CD4-positive, alpha-beta T cell treated with Interferon alpha-2 for 1 hour (primary cell): ENCODE results near the gene TSPAN2.
A peak's percentile ranks its signal among the peaks of the same experiment; 100 is the strongest.

Experiments
- DNase-seq, 2 donors: peaks; one replicate each; pipeline ENCODE4 v3.0.0-alpha.2; 2020 to 2022

TSPAN2 gene

GRCh38 chr1:115073298-115074087 is 15.8 kb downstream of the TSPAN2 start:
- no peak for DNase-seq

DNA sequence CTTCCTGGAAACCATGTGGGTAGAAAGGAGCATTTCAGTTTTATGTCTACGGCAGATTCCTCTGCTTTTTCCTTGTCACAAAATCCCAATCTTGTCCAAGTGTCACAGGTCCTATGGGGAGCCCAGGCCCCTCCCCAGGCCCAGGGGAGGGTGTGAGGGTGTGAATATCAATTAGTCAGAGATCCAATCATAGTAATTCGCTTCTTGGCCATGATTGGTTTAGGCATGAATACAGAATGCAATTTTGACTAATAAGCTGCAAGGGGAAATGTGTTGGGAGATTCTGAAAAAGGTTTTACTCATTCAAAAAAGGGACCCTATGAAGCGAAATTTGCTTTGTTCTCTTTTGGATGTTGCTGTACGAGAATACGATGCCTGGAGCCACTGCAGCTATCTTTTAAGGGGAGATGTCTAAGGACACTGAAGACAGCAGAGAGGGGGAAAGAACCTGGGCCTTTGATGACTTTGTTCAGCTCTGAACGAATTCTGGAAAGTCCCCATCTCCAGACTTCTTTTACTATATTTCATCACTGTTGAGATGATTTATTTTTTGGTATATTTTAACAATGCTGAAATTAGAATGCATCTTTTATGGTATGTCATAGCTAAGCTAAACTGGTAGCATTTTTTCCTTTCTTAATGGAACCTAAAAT is 18.2 kb downstream of the TSPAN2 start:
- DNase-seq: no peak

GRCh38 chr1:115069659-115070308 is 19.5 kb downstream of the TSPAN2 start:
- DNase-seq: no peak

DNA sequence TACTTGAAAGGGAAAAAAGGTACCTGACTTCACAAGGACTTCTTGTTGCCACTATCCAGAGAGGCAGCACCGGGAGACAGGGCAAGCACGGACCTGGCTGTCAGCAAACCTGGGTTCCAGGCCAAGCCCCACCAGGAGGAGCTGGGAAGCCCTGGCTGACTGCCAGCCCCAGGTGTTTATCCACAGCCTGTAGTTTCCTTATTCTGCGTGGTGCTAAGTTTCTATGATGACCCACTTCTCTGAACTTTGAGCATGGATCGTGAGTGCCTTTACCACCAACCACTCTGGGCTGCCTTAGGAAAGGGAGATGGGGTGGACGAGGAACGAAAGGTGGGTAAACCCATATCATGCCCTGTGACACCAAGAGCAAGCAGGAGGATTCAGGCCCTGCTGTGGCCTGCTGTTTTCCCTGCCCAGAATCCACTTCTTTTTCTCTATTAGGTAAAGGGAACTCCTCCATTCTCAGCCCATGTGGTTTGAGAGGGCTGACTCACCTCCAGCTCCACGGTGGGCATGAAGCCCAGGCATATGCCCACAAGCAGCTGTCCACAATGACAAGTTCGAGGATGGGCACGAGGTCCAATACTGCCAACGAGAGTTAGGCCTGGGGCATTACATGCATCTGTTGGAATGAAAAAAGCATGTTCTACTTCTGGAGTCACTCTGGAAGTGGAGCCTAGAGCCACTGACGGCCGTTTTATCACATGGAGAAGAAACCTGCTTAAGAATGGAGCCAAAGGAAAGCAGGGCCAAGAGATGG is 20.3 kb downstream of the TSPAN2 start:
- DNase-seq: no peak

- no peak for DNase-seq
These were observed 22.0 kb downstream of the TSPAN2 start for GRCh38 chr1:115067161-115067859.

- no peak for DNase-seq
These were observed 24.3 kb downstream of the TSPAN2 start for GRCh38 chr1:115065021-115065420.

DNA sequence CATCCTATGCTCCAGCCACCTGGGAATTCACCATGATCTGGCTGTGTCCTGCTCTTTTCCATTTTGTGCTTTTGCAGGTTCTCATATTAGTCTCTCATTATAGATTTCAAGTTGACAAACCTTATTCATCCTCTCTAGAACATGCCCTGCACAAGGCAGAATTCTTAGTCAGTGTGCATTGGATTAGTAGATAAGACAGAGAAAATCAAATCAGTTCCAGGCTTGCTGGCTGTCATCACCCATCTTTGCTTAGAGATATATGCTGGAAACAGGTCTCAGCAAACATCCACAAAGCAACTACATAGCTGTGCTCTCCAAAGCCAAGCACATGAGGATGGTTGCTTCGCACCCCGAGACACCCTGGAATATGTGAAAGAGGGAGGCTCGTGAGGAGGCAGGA is 24.8 kb downstream of the TSPAN2 start:
- DNase-seq: no peak

GRCh38 chr1:115063228-115063901 is 25.9 kb downstream of the TSPAN2 start:
- DNase-seq: peak; percentile 5 to 75

DNA sequence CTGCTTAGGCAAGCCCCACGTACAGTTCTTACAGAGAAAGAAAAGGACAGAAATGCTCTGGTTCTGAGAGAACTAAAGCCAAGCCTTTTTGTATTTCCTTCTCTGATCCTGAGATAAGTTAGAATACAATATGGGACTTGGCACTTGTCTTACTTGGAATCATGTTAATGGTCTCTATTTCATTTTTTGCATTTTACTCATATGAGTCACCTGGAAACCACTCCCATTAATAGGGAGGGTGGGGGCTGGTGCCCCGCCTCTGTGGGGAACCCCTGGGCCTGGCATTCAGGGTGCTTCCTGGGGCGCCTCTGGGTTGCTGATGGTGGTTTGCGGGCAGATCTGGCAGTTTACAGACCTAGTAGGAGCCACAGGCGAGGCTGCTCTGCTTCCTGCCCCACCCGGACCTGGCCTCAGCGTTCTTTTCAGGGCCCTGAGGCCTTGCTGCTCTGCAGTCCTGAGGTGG is 26.7 kb downstream of the TSPAN2 start:
- DNase-seq: peak; percentile 92 to 95

DNA sequence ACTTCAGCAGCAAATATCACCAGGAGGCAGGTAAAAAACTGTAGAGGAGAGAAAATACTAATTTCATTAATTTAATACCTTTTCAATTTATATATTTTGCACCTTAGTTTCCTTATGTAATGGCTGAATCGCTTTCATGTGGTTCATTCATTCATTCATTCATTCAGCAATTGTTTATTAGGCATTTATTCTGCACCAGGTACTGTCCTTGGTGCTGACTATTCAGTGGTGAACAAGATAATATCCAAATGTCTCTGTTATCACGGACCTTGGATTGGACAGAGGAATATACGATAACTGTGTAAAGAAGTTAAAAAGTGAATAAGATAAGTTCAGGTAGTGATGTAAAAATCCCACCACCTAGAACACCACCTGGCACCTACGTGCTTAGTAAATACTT is 28.8 kb downstream of the TSPAN2 start:
- DNase-seq: no peak

GRCh38 chr1:115059316-115059715 is 30.0 kb downstream of the TSPAN2 start:
- DNase-seq: no peak

GRCh38 chr1:115057661-115058254 is 31.5 kb downstream of the TSPAN2 start:
- DNase-seq: no peak

DNA sequence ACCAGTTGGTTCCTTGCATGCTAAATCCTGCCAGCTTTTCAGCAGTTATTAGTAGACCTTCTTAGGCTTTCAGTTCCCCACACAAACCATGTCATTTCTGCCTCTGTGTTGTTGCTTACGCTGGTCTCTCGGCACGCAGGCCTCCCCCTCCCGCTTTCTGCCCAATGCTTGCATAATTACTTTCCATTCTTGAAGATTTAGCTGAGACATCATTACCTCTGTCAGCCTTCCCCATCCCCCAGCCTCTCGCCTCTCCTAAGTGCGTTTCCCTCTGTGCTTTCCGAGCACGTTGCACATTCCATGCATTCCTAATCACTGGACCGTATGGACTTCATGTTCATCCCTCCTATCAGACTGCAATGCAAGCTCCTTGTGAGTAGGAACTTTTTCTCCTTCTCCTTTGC is 32.9 kb downstream of the TSPAN2 start:
- DNase-seq: peak in 1 of 2 donors; percentile 11

GRCh38 chr1:115052454-115053083 is 36.7 kb downstream of the TSPAN2 start:
- peak; percentile 46 to 73 for DNase-seq

DNA sequence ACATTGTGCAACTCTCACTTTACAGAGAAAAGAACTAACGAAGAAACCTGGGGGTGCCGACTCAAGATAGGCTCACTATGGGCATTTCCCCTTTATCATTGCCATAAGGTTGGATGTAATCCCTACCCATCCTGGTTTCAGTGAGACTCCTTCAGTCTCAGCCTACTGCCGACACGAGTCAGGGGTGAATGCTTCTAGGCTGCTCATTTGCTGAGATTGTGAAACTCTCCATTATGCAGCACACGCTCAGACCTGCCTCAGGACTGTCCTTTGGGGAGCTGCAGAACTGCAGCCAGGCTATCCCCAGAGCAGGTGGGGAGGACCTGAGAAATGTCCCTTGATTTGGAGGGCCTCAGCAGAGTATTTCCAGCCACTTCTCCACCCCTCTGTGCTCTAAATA is 37.5 kb downstream of the TSPAN2 start:
- DNase-seq: no peak

DNA sequence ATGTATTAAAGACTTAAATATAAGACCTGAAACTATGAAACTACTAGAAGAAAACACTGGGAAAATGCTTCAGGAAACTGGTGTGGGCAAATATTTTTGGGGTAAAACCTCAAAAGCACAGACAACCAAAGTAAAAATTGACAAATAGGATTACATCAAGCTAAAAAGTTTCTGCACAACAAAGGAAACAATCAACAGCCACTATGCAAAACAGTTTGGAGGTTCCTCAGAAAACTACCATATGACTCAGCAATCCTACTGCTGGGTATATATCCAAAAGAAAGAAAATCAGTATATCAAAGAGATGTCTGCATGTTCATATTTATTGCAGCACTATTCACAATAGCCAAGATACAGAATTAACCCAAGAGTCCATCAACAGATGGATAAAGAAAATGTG is 42.6 kb downstream of the TSPAN2 start:
- no peak for DNase-seq

DNA sequence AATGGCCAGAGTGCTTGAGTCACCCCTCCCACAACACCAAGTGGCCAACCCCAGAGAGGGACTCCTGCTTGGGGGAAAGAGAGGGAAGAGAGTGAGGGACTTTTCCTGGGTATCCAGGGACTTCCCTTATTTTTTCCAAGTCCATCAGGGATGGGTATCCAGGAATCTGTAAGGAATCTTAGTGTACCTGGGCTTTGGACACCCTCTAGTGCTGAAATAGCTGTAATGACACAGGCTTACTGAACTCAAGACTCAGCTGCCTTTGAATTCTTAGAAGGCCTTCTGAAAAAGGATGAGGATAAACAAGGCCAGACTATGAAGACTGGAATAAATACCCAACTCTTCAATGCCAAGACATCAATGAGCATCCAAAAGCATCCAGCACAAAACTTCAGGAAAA is 47.6 kb downstream of the TSPAN2 start:
- no peak for DNase-seq

DNA sequence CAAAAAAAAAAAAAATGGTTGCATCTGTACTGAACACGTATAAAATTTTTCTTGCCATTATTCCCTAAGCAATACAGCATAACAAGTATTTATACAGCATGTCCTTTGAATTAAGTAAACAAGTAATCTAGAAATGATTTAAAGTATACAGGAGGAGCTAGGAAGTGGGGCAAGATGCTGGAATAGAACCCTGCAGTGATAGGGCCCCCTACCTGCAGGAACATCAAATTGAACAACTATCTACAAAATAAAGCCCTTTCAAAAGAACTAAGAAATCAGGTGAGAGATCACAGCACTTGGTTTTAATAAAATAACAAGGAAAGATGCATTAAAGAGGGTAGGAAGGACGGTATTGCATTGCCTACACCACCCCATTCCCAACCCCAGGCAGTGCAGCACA is 48.8 kb downstream of the TSPAN2 start:
- DNase-seq: no peak

- no peak for DNase-seq
These were observed 52.3 kb downstream of the TSPAN2 start for GRCh38 chr1:115036814-115037507.

GRCh38 chr1:115035652-115036051 is 53.7 kb downstream of the TSPAN2 start:
- no peak for DNase-seq
